HG03378 (cell line): ENCODE measurements around the gene ZXDA.
"Not testable (repeated sequence)": the region's sequence is repeated elsewhere in the genome, so short reads cannot be mapped to it uniquely, and the experiment has no call there.

Source experiments
- ATAC-seq: cut with Tn5 transposase; IDR thresholded peaks from one replicate; pipeline ENCODE4 v1.9.1; 2021; ENCODE audit warnings: mild to moderate bottlenecking, moderate library complexity; ENCODE audit not compliant: unreplicated experiment

Gene ZXDA

DNA sequence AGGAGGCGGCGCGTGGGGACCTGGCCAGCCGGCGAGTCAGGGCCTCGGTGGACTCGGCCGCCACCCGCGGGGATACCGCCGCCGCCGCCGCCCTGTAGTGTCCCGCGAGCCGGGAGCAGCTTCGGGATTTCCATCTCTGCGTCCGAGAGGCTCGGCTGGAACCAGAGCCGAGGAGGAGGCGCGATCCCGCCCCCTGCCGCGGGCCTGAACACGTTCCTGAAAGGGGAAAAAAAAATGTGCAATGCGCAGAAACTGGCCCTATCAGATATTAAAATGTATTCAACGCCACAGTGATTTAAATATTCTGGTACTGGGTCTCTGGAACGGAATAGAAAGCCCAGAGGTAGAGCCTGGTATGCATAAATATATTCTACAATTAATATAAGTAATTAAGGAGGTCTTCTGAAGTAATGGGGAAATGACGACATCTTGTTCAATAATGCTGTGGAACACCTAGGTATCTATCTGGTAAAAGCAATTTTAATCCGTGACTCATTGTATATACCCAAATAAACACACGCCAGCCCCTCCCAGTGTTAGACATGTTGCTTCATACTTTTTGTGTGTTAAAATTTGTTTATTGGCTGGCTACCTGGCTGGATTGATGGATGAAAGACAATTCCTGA, at the start of gene ZXDA:
Gene ZXDA (minus strand): TSS at position 172 of the 626 bp plus-strand sequence. CDS start 38 bp downstream, at position 134.
- peak; percentile 68 for ATAC-seq

DNA sequence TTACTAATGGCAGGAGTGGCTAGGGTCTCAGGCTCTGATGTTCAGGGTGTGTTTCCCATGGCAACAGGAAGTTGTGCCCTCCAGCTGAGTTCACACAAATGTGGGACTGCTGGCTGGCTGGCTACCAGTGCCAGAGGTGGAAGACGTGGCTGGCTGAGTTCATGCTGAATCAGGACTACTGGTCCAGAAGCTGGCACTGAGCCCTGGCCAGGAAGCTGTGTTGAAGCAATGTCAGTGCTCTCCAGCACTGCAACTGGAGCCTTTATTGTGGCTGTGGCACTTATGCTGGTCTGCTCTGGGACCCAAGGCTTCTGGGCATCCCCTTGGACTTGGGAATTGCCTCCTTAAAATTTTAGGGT, 42.0 kb upstream of the ZXDA start:
- no peak for ATAC-seq

GRCh38 chrX:57951666-57952319, 41.5 kb upstream of the ZXDA start:
- ATAC-seq: no peak

GRCh38 chrX:57933321-57933720, 23.1 kb upstream of the ZXDA start:
- ATAC-seq: no peak

GRCh38 chrX:57932266-57932665, 22.0 kb upstream of the ZXDA start:
- ATAC-seq: no peak

GRCh38 chrX:57930051-57930450, 19.8 kb upstream of the ZXDA start:
- no peak for ATAC-seq

DNA sequence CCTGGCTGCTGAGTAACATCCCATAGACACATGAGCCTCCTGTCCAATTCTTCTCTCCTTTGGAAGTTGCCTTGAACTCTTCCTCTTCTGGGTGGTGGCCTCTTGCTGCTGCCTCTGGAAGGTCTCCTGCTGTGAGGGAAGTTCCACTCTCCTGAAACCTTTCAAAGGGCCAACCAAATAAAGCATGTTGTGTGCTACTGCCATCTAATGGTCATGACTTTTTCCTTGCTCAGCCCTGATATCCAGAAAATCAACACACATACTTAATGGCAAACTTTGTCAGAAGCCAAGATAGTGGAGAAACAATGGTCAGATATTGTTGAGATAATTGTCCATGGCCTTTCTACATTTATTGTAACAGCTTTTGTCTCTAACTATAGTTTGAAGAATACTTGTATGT, 19.1 kb upstream of the ZXDA start:
- no peak for ATAC-seq

- no peak for ATAC-seq
Measured at GRCh38 chrX:57925806-57926205, 15.5 kb upstream of the ZXDA start.

DNA sequence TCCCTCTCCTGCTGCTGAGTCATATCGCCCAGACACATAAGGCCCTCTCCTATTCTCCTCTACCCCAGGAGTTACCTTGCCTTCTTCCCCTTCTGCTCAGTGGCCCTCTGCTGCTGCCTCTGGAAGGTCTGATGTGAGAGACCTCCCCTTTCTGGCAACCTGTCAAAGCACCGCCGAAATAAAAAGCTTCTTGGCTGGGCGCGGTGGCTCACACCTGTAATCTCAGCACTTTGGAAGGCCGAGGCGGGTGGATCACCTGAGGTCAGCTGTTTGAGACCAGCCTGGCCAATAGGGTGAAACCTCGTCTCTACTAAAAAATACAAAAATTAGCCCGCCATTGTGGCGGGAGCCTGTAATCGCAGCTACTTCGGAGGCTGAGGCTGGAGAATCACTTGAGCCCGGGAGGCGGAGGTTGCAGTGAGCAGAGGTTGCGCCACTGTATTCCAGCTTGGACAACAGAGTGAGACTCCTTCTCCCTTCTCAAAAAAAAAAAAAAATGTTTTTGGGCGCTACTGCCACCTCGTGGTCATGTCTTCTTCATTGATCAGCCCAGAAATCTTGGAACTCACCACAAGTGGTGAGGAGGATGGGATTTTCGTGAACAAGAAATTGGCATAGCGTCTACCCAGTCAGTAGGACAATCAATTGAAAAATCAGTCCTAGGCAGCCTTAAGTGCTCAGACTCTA, 8.6 kb upstream of the ZXDA start:
- no peak for ATAC-seq

DNA sequence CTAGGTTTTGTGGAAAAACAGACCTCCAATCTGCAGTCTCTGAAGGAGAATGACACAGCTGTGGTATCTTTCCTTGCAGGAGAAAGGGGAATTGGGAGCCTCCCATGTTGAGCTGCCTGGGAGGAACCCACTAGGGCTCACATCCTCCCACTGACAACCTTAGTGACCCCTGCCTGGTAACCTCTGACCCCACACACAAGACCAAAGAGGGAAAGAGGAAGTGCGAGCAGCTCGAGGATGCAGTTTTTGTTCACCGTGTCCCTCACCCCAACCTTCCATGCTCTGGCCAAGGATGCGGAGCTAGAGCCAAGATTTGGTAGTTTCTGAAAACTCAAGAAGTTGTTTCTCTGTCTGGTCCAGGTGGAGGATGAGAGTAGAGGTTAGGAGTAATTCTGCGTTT, 5.4 kb upstream of the ZXDA start:
- ATAC-seq: no peak

DNA sequence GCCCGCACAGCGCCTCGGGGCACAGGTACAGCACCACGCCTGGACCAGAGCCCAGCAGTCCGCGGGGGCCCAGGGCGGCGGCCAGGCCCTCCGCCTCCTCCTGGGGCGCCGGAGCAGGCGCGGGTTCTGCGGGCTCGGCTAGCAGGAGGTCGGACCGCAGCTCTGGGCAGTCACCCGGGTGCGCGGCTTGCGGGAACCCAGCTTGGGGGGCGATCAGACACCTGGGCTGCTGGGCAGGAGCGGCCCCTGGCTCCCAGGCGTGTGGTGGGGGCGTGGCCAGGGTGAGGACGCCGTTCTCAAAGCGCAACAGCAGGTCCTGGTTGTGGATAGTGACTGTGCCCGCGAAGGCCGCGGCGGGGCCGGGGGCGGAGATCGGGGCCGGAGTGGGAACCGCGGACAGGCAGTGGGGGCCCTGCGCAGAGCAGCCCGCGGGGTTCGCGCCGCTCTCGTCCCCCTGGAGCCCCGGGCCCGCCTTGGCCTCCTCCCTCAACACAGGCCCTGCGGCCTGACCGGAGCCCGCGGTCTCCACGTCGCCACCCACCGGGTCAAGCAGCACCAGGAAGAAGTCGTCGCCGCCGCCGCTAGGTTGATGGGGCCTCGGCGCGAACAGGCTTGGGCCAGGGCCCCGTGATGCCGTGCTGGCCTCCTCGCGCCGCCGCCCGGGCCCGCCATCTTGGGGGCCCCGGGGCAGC, 517 bp downstream of the ZXDA start:
- ATAC-seq: peak; percentile 59

DNA sequence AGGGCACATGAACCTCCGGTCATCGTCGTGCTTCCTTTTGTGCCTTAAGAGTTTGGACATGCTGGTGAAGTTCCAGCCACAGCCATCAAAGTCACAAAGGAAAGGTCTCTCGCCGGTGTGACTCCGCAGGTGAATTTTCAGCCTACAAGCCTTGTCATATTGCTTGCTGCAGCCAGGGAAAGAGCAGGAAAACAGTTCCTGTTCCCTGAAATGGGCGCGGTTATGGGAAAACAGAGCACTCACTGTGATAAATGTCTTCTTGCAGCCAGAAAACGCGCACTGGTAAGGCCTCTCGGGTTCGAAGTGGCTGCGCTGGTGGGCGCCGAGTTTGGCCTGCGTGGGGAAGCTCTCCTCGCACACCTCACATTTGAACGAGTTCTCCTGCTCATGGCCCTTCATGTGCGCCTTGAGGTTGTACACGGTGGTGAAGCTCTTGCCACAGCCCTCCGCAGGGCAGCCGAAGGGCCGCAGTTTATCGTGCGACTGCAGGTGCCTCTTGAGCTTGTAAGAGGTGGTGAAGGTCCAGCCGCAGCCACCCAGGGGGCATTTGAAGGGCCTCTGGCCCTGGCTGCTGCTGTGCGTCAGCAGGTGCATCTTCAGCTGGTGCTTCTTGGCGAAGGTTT, 1.2 kb downstream of the ZXDA start:
- ATAC-seq: not testable (repeated sequence)

GRCh38 chrX:57906790-57907189, 3.5 kb downstream of the ZXDA start:
- no peak for ATAC-seq

DNA sequence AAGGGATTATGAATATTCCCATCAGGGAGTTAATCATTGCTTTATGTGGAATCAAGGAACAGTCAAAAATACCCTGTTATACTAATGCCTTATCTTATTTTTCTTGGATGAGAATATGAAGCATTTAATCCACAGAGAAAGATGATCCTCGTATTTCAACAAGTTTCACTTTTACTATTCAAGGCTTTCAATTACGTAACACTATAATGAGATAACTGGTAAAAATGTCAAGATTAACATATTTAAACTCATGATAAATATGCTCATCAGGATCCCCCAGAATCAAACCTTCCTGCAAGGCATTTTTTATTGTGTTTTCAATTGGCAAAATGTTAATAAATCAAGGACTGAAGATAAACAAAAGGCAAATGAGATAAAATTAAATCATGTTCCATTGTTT, 5.1 kb downstream of the ZXDA start:
- no peak for ATAC-seq

GRCh38 chrX:57904176-57904880, 5.9 kb downstream of the ZXDA start:
- no peak for ATAC-seq

DNA sequence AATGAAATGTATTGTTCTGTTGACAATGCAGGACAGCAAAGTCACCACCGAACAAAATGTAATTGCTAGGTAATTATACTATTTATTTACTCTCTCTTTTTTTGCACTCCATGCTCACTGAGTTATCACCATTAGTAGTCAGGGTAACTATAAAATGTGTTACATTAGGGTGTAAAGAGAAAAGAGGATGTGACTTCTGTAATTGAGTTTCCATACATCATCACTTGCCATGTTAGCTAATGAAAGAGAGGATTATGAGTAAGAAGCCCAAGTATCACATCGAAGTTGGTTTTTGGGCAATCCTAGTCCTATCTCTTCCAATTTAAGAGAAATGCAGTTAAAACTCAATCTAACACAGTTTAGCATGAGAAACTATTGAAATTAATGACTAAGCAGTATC, 7.6 kb downstream of the ZXDA start:
- no peak for ATAC-seq

DNA sequence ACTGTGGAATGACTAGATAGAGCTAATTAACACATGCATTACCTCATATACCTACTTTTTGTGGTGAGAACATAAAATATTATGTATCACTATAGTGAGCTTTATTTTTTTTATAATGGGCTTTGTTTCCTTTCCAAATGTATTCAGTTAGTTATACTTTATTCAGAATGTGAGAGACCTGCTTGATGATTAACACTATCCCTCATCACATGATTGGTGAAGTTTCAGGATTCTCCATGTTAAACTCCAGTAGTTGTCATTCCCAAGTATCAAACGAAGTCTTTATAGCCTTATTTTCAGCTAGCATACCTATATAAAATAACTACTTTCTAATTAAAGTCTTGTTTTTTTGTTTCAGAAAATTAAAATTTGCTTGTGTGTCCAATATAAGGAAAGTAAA, 8.8 kb downstream of the ZXDA start:
- ATAC-seq: no peak

DNA sequence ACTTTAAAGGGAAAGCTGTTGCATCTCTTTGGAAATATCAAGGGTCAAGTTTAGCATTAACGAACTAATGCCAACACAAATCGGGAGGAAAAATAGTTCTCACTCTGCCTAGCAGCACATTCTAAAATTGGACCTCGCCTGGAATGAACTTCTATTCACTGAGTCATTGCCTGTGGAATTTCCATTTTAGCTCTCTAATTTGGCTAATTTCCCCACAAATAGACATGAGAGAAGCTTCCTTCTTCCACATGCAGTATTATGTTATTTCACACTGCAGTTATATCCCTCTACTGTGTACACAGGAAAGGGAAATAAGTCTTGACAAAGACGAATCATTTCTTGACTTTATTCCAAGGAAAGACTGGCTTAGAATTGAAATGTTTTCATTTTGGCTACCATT, 9.3 kb downstream of the ZXDA start:
- ATAC-seq: no peak

- no peak for ATAC-seq
Measured at GRCh38 chrX:57899906-57900305, 10.4 kb downstream of the ZXDA start.

- no peak for ATAC-seq
Measured at GRCh38 chrX:57899064-57899463, 11.2 kb downstream of the ZXDA start.

GRCh38 chrX:57871463-57871862, 38.8 kb downstream of the ZXDA start:
- ATAC-seq: no peak
